K562 (cell line): Measurements from ENCODE around the gene LLGL2. TPM values are rescaled to one million over a fixed set of nuclear protein-coding genes. Genes with fewer than 3 reads are reported as not detected.

Source experiments
- ARID4B ChIP-seq: sonication (generic); formaldehyde crosslinking; IDR thresholded peaks from 2 replicates; pipeline ENCODE4 v1.8.0; 2022; ENCODE audit warnings: mild to moderate bottlenecking, missing genetic modification reagents
- E2F6 ChIP-seq, 2 experiments: IDR thresholded peaks; 2 replicates each; pipeline ENCODE4 v1.6.1; 2011; ENCODE audit warnings: borderline replicate concordance in 1 of 2, control low read depth in 1 of 2, low read depth in 1 of 2, low read length in 1 of 2, mild to moderate bottlenecking in 1 of 2, mixed read lengths in 1 of 2, moderate library complexity in 1 of 2; ENCODE audit not compliant: insufficient read depth in 1 of 2, insufficient read length in 1 of 2, poor library complexity in 1 of 2, severe bottlenecking in 1 of 2; ENCODE audit errors: extremely low read depth in 1 of 2
- HMG20A ChIP-seq: fragments of 450-650 bp; formaldehyde crosslinking; conservative IDR thresholded peaks from 2 replicates; pipeline ENCODE4 v1.4.0; 2020; ENCODE audit warnings: mild to moderate bottlenecking, mixed read lengths
- ILF3 ChIP-seq: fragments of 450-650 bp; IDR thresholded peaks from 2 replicates; pipeline ENCODE4 v1.6.1; 2018; ENCODE audit warnings: antibody characterized with exemption, mild to moderate bottlenecking, moderate library complexity, borderline replicate concordance
- ILK ChIP-seq: fragments of 450-650 bp; IDR thresholded peaks from 2 replicates; pipeline ENCODE4 v1.6.1; 2016; ENCODE audit warnings: missing genetic modification characterization, low read depth, mild to moderate bottlenecking, missing compliant biosample characterization, moderate library complexity, borderline replicate concordance
- SMAD3 ChIP-seq: fragments of 450-650 bp; formaldehyde crosslinking; conservative IDR thresholded peaks from 2 replicates; pipeline ENCODE4 v1.4.0; 2020; ENCODE audit warnings: mild to moderate bottlenecking
- ZBTB1 ChIP-seq: sonication (generic); formaldehyde crosslinking; IDR thresholded peaks from 2 replicates; pipeline ENCODE4 v1.8.1; 2023; ENCODE audit warnings: missing genetic modification reagents, low read depth, mild to moderate bottlenecking, borderline replicate concordance
- ZBTB7A ChIP-seq: IDR thresholded peaks from 2 replicates; pipeline ENCODE4 v1.6.1; 2011; ENCODE audit warnings: low read depth, mild to moderate bottlenecking, low read length, moderate library complexity, borderline replicate concordance; ENCODE audit not compliant: control insufficient read depth
- ZFX ChIP-seq: sonication (generic); formaldehyde crosslinking; IDR thresholded peaks from 2 replicates; pipeline ENCODE4 v1.8.0; 2022; ENCODE audit warnings: mild to moderate bottlenecking, missing genetic modification reagents, moderate library complexity
- ZNF644 ChIP-seq: fragments of 200-800 bp; sonication (Bioruptor generic); IDR thresholded peaks from 2 replicates; pipeline ENCODE4 v1.6.1; 2016; ENCODE audit warnings: low read depth, missing genetic modification characterization, missing compliant biosample characterization
- polyA plus RNA-seq, 8 experiments: library from polyadenylated mRNA; depleted of rRNA in 4 of 8; stranded (reverse) in 5 of 8; unstranded in 3 of 8; fragments of >200 nt; fragmentation: Nextera tagmentation in 2 of 8; fragmentation: Illumina TruSeq in 1 of 8; extraction: Ambion mirVana in 2 of 8; extraction: Trizol in 1 of 8; gene quantifications; 2 replicates each; pipeline versions ENCODE4 v1.2.1 to v1.2.3, GENCODE V29; 2011 to 2014; ENCODE audit warnings: inconsistent platforms in 1 of 8, missing spikeins in 1 of 8
- total RNA-seq, 7 experiments: library from RNA; depleted of rRNA in 6 of 7; stranded (reverse); fragments of >200 nt in 6 of 7; fragmentation: Illumina TruSeq in 2 of 7; extraction: Trizol in 2 of 7; gene quantifications; 2 replicates each; pipeline versions ENCODE4 v1.2.1 to v1.2.3, GENCODE V29; 2011 to 2021; ENCODE audit warnings: low replicate concordance in 1 of 7
- TF ChIP-seq, protein P1 (sequence below): fragments of 450-650 bp; IDR thresholded peaks from 2 replicates; pipeline ENCODE4 v1.6.1; 2016; ENCODE audit warnings: missing biosample characterization, missing genetic modification characterization

LLGL2 gene
- total and polyA plus RNA-seq, 9 of the 15 experiments (the other 6 are each of a cell fraction or from before 2014, with no cell fraction given), result 0.32 to 24.4 (median 10.2) TPM

- TF ChIP-seq ZBTB1, result 0 out of 2 replicates have a peak, but pooled peaks have one; percentile 7
- no peak for TF ChIP-seq ILF3
- TF ChIP-seq ZFX (CRISPR knock-in tag), result peak; percentile 37; the same call in 1 of the 2 replicates
- TF ChIP-seq HMG20A, result no peak
- TF ChIP-seq ZNF644 (tag), result no peak
- peak; percentile 59 for TF ChIP-seq ZBTB7A
- TF ChIP-seq E2F6 (IDR thresholded peaks at IDR 0.05; ENCODE audit: borderline replicate concordance in 1 of 2, extremely low read depth in 1 of 2, insufficient read depth in 1 of 2, insufficient read length in 1 of 2, low read depth in 1 of 2, low read length in 1 of 2, poor library complexity in 1 of 2, severe bottlenecking in 1 of 2), result peak in 1 of 2 experiments; percentile 2
- TF ChIP-seq ARID4B (CRISPR knock-in tag), result 0 out of 2 replicates have a peak, but pooled peaks have one; percentile 37
- TF ChIP-seq, protein P1, sequence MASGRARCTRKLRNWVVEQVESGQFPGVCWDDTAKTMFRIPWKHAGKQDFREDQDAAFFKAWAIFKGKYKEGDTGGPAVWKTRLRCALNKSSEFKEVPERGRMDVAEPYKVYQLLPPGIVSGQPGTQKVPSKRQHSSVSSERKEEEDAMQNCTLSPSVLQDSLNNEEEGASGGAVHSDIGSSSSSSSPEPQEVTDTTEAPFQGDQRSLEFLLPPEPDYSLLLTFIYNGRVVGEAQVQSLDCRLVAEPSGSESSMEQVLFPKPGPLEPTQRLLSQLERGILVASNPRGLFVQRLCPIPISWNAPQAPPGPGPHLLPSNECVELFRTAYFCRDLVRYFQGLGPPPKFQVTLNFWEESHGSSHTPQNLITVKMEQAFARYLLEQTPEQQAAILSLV (tag), result no peak
- no peak for TF ChIP-seq SMAD3
- TF ChIP-seq ILK (tag), result no peak
These were observed 10.5 kb upstream of the LLGL2 start (continued) for GRCh38 chr17:75514919-75515495.
